Keratinocyte (primary cell): ENCODE results near the gene GJD2. TPM values are rescaled to one million over a fixed set of nuclear protein-coding genes. Genes with fewer than 3 reads are reported as not detected.

Experiments used
- DNase-seq: peaks from one replicate; pipeline ENCODE4 v3.0.0-alpha.2; 2011; ENCODE audit warnings: low read depth, missing footprints, low spot score
- FAIRE-seq: peaks from 2 replicates; lab custom pipeline; 2011; peaks lifted over from hg19 to GRCh38; lab: Jason Lieb, UNC
- H2AFZ ChIP-seq: 2 replicates; pipeline ENCODE4 v1.6.0; 2012; ENCODE audit warnings: low read length, control low read depth, inconsistent platforms; ENCODE audit not compliant: control insufficient read depth
- H3K27ac ChIP-seq: 2 replicates; pipeline ENCODE4 v1.5.1; 2011; ENCODE audit warnings: low read length; ENCODE audit not compliant: control insufficient read depth, insufficient read depth
- H3K27me3 ChIP-seq: 3 replicates; pipeline ENCODE4 v1.6.0; 2011; ENCODE audit warnings: low read length; ENCODE audit not compliant: control insufficient read depth, insufficient read depth; ENCODE audit errors: extremely low read depth
- H3K36me3 ChIP-seq, 2 experiments: 2 replicates in 1 of 2; 3 replicates in 1 of 2; pipeline ENCODE4 v1.5.1; 2011; ENCODE audit warnings: low read length in 2 of 2, mild to moderate bottlenecking in 1 of 2; ENCODE audit not compliant: control insufficient read depth in 2 of 2, insufficient read depth in 2 of 2; ENCODE audit errors: extremely low read depth in 1 of 2
- H3K4me1 ChIP-seq: 3 replicates; pipeline ENCODE4 v1.5.1; 2011; ENCODE audit warnings: low read length; ENCODE audit not compliant: control insufficient read depth, insufficient read depth; ENCODE audit errors: extremely low read depth
- H3K4me2 ChIP-seq: 3 replicates; pipeline ENCODE4 v1.6.0; 2011; ENCODE audit warnings: low read depth, low read length; ENCODE audit not compliant: control insufficient read depth, insufficient read depth; ENCODE audit errors: extremely low read depth
- H3K4me3 ChIP-seq, 3 experiments: fragments of 200-600 bp in 1 of 3; sonication (generic) in 1 of 3; 2 replicates in 2 of 3; 3 replicates in 1 of 3; pipeline ENCODE4 v1.5.1; 2011 to 2016; ENCODE audit warnings: low read length in 3 of 3, mild to moderate bottlenecking in 3 of 3, control low read depth in 2 of 3, inconsistent platforms in 1 of 3, low read depth in 1 of 3, mixed read lengths in 1 of 3, mixed run types in 1 of 3, moderate library complexity in 1 of 3; ENCODE audit not compliant: control insufficient read depth in 2 of 3, insufficient read depth in 2 of 3; ENCODE audit errors: extremely low read depth in 1 of 3
- H3K79me2 ChIP-seq: 2 replicates; pipeline ENCODE4 v1.6.0; 2012; ENCODE audit warnings: low read length; ENCODE audit not compliant: control insufficient read depth, insufficient read depth
- H3K9ac ChIP-seq: 3 replicates; pipeline ENCODE4 v1.6.0; 2011; ENCODE audit warnings: low read length; ENCODE audit not compliant: control insufficient read depth, insufficient read depth; ENCODE audit errors: extremely low read depth
- H3K9me1 ChIP-seq: 3 replicates; pipeline ENCODE4 v1.6.0; 2011; ENCODE audit warnings: low read length; ENCODE audit not compliant: control insufficient read depth, insufficient read depth; ENCODE audit errors: extremely low read depth
- H3K9me3 ChIP-seq: 2 replicates; pipeline ENCODE4 v1.5.1; 2012; ENCODE audit warnings: low read depth, low read length; ENCODE audit not compliant: control insufficient read depth
- H4K20me1 ChIP-seq: 3 replicates; pipeline ENCODE4 v1.6.0; 2011; ENCODE audit warnings: low read length; ENCODE audit not compliant: control insufficient read depth, insufficient read depth; ENCODE audit errors: extremely low read depth
- EZH2 ChIP-seq: IDR thresholded peaks from one replicate; pipeline ENCODE4 v1.6.1; 2012; ENCODE audit warnings: inconsistent platforms, mild to moderate bottlenecking, low read length, moderate library complexity
- dilution Hi-C: fragments of 300-500 bp; cut with MboI; formaldehyde crosslinking; loops from one replicate; pipeline ENCODE4 v1.7.0; 2020; ENCODE audit warnings: low sequenced_read_pairs; ENCODE audit not compliant: extremely low pct_ligation_motif_present
- polyA plus RNA-seq, 5 experiments: library from polyadenylated mRNA; depleted of rRNA in 3 of 5; stranded (reverse) in 3 of 5; stranded (forward) in 1 of 5; unstranded in 1 of 5; fragments of >200 nt; gene quantifications; 1 replicate in 1 of 5; 2 replicates in 3 of 5; 3 replicates in 1 of 5; pipeline versions ENCODE4 v1.2.1 to v1.2.3, GENCODE V29; 2011 to 2012; ENCODE audit warnings: missing spikeins in 2 of 5, low read depth in 1 of 5, low replicate concordance in 1 of 5
- TF ChIP-seq, protein P1 (sequence below), 3 experiments: IDR thresholded peaks in 1 of 3; conservative IDR thresholded peaks in 1 of 3; optimal IDR thresholded peaks in 1 of 3; 2 replicates in 2 of 3; 3 replicates in 1 of 3; pipeline versions ENCODE3 to v1.5.1; 2011; ENCODE audit warnings: low read length in 3 of 3, mild to moderate bottlenecking in 3 of 3, moderate library complexity in 2 of 3, control low read depth in 1 of 3, inconsistent platforms in 1 of 3; ENCODE audit not compliant: insufficient read depth in 2 of 3; ENCODE audit errors: extremely low read depth in 1 of 3

GJD2 gene
- polyA plus RNA-seq, 1 donor (not counting 4 experiments of a cell fraction or from before 2014, with no cell fraction given), result not detected

DNA sequence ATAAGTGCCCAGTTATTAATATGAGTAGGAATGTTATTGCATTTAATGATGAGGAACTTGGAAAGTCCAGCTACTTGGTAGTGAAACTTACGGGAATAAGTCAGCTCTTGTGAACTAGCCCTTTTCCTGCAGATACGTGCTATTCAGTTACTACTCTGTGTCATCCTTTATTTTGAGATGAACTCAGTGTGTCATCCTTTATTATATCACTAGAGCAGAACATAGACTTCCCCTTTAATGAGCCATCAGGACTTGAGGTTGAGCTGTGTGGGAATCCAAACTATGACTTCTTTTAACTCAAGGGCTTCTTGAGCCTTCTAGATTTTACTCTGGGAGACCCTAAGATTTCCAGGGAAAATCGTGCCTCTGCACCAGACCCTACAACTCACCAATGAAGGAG lies 36.9 kb upstream of the GJD2 start:
- DNase-seq, result no peak
- no peak overlapping the region for H2AFZ ChIP-seq
- H3K4me3 ChIP-seq, result no peak overlapping the region
- TF ChIP-seq, protein P1, sequence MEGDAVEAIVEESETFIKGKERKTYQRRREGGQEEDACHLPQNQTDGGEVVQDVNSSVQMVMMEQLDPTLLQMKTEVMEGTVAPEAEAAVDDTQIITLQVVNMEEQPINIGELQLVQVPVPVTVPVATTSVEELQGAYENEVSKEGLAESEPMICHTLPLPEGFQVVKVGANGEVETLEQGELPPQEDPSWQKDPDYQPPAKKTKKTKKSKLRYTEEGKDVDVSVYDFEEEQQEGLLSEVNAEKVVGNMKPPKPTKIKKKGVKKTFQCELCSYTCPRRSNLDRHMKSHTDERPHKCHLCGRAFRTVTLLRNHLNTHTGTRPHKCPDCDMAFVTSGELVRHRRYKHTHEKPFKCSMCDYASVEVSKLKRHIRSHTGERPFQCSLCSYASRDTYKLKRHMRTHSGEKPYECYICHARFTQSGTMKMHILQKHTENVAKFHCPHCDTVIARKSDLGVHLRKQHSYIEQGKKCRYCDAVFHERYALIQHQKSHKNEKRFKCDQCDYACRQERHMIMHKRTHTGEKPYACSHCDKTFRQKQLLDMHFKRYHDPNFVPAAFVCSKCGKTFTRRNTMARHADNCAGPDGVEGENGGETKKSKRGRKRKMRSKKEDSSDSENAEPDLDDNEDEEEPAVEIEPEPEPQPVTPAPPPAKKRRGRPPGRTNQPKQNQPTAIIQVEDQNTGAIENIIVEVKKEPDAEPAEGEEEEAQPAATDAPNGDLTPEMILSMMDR (optimal IDR thresholded peaks at IDR 0.05 in 1 of 3, IDR thresholded peaks at IDR 0.05 in 1 of 3, conservative IDR thresholded peaks at IDR 0.05 in 1 of 3; ENCODE audit: extremely low read depth in 1 of 3, insufficient read depth in 2 of 3, low read length in 3 of 3), result no peak
- no peak for TF ChIP-seq EZH2
- H3K27me3 ChIP-seq, result peaks cover 64% of the 10 kb centered on the region
- no peak for FAIRE-seq
- H3K79me2 ChIP-seq, result no peaks in the 10 kb centered on the region
- H3K9me1 ChIP-seq, result no peaks in the 10 kb centered on the region
- H3K4me2 ChIP-seq, result no peak overlapping the region
- no peaks in the 10 kb centered on the region for H3K9me3 ChIP-seq
- no peaks in the 10 kb centered on the region for H3K36me3 ChIP-seq
- dilution Hi-C loops, result no loop called here
- H4K20me1 ChIP-seq, result no peaks in the 10 kb centered on the region
- no peaks in the 10 kb centered on the region for H3K4me1 ChIP-seq
- H3K9ac ChIP-seq, result no peak overlapping the region
- H3K27ac ChIP-seq, result no peak overlapping the region

- no peak overlapping the region for H2AFZ ChIP-seq
- H3K79me2 ChIP-seq, result no peaks in the 10 kb centered on the region
- H3K4me3 ChIP-seq, result no peak overlapping the region
- H3K4me1 ChIP-seq, result no peaks in the 10 kb centered on the region
- no peak for DNase-seq
- TF ChIP-seq, protein P1 (optimal IDR thresholded peaks at IDR 0.05 in 1 of 3, IDR thresholded peaks at IDR 0.05 in 1 of 3, conservative IDR thresholded peaks at IDR 0.05 in 1 of 3; ENCODE audit: extremely low read depth in 1 of 3, insufficient read depth in 2 of 3, low read length in 3 of 3), result no peak
- no peak for TF ChIP-seq EZH2
- no peak for FAIRE-seq
- H3K36me3 ChIP-seq, result no peaks in the 10 kb centered on the region
- no peaks in the 10 kb centered on the region for H3K9me3 ChIP-seq
- H3K9ac ChIP-seq, result no peak overlapping the region
- H3K27ac ChIP-seq, result no peak overlapping the region
- dilution Hi-C loops, result no loop called here
- no peaks in the 10 kb centered on the region for H3K9me1 ChIP-seq
- H3K4me2 ChIP-seq, result no peak overlapping the region
- peaks cover 48% of the 10 kb centered on the region for H3K27me3 ChIP-seq
- H4K20me1 ChIP-seq, result no peaks in the 10 kb centered on the region
Measured at GRCh38 chr15:34790121-34790520, 35.3 kb upstream of the GJD2 start.
